ENCODE results near the gene LRMDA.
A peak's percentile ranks its signal among the peaks of the same experiment; 100 is the strongest.

LRMDA gene

DNA sequence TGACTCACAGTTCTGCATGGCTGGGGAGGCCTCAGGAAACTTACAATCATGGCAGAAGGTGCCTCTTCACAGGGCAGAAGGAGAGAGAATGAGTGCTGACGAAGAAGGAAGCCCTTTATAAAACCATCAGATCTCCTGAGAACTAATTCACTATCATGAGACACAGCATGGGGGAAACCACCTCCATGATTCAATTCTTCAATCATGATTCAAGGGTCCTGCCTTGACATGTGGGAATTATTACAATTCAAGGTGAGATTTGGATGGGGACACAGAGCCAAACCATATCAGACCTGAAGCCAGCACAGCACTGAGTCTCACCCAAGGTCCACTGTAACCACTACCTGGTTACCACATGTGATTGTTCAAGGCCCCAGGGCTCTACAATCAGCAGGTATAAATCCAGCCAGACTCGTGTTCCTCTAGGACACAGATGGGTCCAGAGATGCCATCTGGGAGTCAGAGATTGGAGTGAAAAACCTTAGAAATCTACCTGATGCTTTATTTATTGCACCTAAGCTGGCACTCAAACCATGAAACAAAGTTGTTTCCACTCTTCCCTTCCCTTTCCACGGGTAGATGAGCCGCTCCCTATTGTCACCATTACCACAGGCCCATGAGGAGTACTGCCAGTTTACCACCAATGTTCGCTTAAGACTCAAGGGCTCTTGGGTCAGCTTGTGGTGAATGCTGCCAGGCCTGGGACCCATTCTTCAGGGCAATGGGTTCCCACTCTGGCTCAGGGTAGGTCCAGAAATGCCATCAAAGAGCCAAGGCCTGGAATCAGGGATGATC lies 1061.5 kb downstream of the LRMDA start:
- TF ChIP-seq, protein P1, sequence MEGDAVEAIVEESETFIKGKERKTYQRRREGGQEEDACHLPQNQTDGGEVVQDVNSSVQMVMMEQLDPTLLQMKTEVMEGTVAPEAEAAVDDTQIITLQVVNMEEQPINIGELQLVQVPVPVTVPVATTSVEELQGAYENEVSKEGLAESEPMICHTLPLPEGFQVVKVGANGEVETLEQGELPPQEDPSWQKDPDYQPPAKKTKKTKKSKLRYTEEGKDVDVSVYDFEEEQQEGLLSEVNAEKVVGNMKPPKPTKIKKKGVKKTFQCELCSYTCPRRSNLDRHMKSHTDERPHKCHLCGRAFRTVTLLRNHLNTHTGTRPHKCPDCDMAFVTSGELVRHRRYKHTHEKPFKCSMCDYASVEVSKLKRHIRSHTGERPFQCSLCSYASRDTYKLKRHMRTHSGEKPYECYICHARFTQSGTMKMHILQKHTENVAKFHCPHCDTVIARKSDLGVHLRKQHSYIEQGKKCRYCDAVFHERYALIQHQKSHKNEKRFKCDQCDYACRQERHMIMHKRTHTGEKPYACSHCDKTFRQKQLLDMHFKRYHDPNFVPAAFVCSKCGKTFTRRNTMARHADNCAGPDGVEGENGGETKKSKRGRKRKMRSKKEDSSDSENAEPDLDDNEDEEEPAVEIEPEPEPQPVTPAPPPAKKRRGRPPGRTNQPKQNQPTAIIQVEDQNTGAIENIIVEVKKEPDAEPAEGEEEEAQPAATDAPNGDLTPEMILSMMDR (IDR thresholded peaks at IDR 0.05), result no peak
- Mint-ChIP-seq H3K4me1 (no peaks in the 10 kb centered on the region), H3K27ac (no peak overlapping the region), H3K9me3 (peaks cover 70% of the 10 kb centered on the region), H3K36me3 (ENCODE audit: low read depth) (peaks cover 50% of the 10 kb centered on the region), H3K27me3 (ENCODE audit: low read depth, poor library complexity) (no peaks in the 10 kb centered on the region), H3K4me3 (no peak overlapping the region)
- no peak for DNase-seq

DNA sequence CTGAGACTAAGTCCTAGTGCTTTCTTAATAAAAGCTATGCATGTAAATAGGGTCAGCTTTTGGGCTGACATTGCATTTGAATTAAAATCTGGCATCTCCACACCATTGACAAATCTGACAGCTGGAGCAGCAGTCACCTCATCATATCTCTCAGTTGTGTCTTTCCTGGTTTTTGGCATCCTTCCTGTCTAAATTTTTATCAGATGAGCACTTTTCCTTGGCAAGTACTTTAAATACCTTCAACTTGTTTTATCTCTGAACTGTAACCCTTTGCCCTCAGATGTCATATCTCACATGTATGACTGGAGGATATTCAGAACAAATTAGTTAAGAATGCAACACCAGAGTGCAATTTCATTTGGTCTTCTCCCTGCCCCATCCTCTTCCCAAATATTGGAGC lies 1066.2 kb downstream of the LRMDA start:
- no peaks in the 10 kb centered on the region for H3K4me1 Mint-ChIP-seq
- DNase-seq, result no peak
- H3K9me3 Mint-ChIP-seq, result peaks cover 43% of the 10 kb centered on the region
- TF ChIP-seq, protein P1 (IDR thresholded peaks at IDR 0.05), result no peak
- peaks cover 21% of the 10 kb centered on the region for H3K36me3 Mint-ChIP-seq (ENCODE audit: low read depth)
- H3K27ac Mint-ChIP-seq, result no peak overlapping the region
- no peak overlapping the region for H3K4me3 Mint-ChIP-seq
- no peaks in the 10 kb centered on the region for H3K27me3 Mint-ChIP-seq (ENCODE audit: low read depth, poor library complexity)

DNA sequence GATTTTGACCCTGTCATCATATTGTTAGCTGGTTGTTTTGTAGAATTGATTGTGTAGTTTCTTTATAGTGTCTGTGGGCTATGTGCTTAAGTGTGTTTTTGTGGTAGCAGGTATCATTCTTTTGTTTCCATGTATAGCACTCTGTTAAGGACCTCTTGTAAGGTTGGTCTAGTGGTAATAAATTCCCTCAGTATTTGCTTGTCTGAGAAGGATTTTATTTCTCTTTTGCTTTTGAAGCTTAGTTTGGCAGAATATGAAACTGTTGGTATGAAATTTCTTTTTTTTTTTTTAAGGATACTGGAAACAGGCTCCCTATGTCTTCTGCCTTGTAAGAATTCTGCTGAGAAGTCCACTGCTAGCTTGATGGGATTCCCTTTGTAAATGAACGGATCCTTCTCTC lies 1073.4 kb downstream of the LRMDA start:
- no peak overlapping the region for H3K27ac Mint-ChIP-seq
- peaks cover 76% of the 10 kb centered on the region for H3K9me3 Mint-ChIP-seq
- H3K27me3 Mint-ChIP-seq (ENCODE audit: low read depth, poor library complexity), result no peaks in the 10 kb centered on the region
- peaks cover 10% of the 10 kb centered on the region for H3K4me1 Mint-ChIP-seq
- TF ChIP-seq, protein P1 (IDR thresholded peaks at IDR 0.05), result no peak
- DNase-seq, result no peak
- no peak overlapping the region for H3K4me3 Mint-ChIP-seq
- peaks cover 51% of the 10 kb centered on the region for H3K36me3 Mint-ChIP-seq (ENCODE audit: low read depth)

DNA sequence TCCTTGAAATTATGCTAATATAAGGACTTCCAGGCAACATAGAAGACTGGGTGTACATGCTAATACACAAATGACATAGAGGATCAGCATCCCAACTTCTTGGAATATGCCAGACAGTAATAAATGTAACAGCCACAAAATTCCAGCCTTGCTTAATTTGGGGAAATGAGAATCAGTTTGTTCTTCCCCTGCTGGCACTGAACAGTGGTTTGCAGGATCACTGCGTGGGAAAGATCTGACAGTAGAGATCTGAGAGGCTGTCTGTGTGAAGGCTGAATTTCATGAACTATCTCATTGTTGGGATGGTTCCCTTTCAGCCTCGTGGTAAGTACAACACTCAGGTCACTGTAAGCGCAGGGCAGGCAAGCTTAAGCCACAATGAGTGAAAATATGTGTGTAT lies 1078.0 kb downstream of the LRMDA start:
- Mint-ChIP-seq H3K27me3 (ENCODE audit: low read depth, poor library complexity) (no peaks in the 10 kb centered on the region), H3K9me3 (peaks cover 44% of the 10 kb centered on the region), H3K4me3 (no peak overlapping the region), H3K4me1 (peaks cover 22% of the 10 kb centered on the region), H3K36me3 (ENCODE audit: low read depth) (peaks cover 25% of the 10 kb centered on the region), H3K27ac (peak overlapping the region; percentile 64)
- TF ChIP-seq, protein P1 (IDR thresholded peaks at IDR 0.05), result no peak
- DNase-seq, result no peak

DNA sequence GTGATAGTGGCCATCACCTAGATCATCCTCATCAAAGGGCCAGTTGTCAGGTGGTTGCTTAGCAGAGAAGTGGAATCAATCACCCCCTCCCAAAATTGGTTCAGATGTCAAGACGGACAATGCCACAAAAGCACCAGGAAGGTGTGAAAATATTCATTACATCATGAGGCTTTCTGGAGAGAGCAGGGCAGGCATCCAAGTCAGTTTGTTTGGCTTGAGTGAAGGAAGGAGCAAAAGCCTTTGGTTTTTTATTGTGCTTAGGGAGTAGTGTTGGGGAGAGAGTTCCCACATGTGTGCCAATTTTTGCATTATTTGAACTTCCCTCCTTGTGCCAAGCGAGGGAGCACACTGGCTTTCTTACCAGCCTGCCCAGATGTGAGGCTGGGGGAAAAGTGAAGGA lies 1082.9 kb downstream of the LRMDA start:
- no peaks in the 10 kb centered on the region for H3K27me3 Mint-ChIP-seq (ENCODE audit: low read depth, poor library complexity)
- DNase-seq, result no peak
- H3K9me3 Mint-ChIP-seq, result no peaks in the 10 kb centered on the region
- H3K27ac Mint-ChIP-seq, result no peak overlapping the region
- H3K36me3 Mint-ChIP-seq (ENCODE audit: low read depth), result no peaks in the 10 kb centered on the region
- TF ChIP-seq, protein P1 (IDR thresholded peaks at IDR 0.05), result no peak
- no peak overlapping the region for H3K4me3 Mint-ChIP-seq
- peaks cover 17% of the 10 kb centered on the region for H3K4me1 Mint-ChIP-seq

DNA sequence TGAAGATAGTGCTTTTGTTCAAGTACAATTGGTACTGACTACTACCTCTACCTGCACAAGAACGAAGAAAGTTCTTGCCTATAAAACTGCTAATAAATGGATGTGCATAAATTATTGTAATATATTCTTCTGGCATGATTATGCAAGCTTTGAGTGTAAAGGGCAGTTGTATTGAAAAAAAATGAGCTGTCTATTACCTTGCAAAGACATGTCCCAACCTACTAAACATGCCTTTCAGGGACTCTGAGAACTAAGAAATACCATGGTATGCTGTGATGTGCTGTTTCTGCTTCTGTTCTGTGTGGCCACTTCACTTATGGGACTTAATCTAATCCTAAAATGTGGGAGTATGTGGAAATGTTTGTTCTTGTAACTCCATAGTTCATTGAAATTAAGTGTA lies 1083.4 kb downstream of the LRMDA start:
- Mint-ChIP-seq H3K27ac (no peak overlapping the region), H3K4me1 (peaks cover 12% of the 10 kb centered on the region), H3K27me3 (ENCODE audit: low read depth, poor library complexity) (no peaks in the 10 kb centered on the region), H3K36me3 (ENCODE audit: low read depth) (no peaks in the 10 kb centered on the region), H3K9me3 (no peaks in the 10 kb centered on the region), H3K4me3 (no peak overlapping the region)
- DNase-seq, result no peak
- TF ChIP-seq, protein P1 (IDR thresholded peaks at IDR 0.05), result no peak

Measured in nephron progenitor cell (in vitro differentiated cells).